Measurements from ENCODE around the gene RASSF5. TPM values are rescaled to one million over a fixed set of nuclear protein-coding genes. Genes with fewer than 3 reads are reported as not detected.
A peak's percentile ranks its signal among the peaks of the same experiment; 100 is the strongest.

RASSF5 gene
- total and polyA plus RNA-seq, 2 of the 13 experiments (the other 11 are each of a cell fraction or from before 2014, with no cell fraction given), result 0.18 to 0.40 TPM

DNA sequence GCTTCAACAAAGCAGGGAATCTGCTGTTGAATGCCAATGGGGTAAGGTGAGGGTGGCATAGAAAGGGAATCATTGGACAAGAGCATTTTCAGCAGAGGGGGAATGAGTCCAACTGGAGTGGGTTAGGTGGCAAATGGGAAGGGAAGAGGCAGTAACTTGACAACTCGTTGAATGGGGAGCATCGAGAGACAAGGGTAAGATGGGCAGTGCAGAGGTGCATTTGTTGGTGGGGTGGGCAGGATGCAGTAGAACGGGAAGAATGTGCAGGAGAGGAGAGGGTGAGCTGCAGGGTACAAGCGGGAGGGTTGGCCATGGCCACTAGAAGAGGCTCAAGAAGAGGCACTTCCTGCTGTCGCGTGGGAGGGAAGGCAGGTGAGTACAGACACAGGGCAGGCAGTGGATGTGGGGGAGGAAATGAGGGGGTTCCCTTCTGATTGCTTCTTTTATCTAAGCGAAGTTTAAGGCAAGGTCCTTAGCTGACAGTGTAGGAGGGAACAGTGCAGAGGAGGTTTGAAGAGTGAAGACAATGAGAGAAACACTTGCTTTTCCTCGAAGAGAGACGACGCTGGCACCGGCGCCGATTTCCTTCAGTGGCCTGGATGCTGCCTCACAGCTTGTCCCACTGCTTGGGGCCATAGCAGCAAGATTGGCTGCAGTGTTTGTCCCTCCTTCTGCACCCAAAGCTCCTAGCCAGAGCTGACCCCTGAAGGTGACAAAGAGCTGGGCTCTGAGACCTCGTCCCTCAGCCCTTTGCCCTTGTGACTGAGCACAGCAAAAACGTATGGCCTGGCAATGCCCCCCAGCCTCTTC lies 40.3 kb upstream of the RASSF5 start:
- no peaks in the 10 kb centered on the region for H3K9me3 ChIP-seq (ENCODE audit: low read length)
- no peak overlapping the region for H2AFZ ChIP-seq (ENCODE audit: low read length)
- no peak for DNase-seq (ENCODE audit: low spot score)
- TF ChIP-seq ELF4 (CRISPR knock-in tag; IDR thresholded peaks at IDR 0.05; ENCODE audit: borderline replicate concordance), result no peak
- no peak for TF ChIP-seq SNRNP70 (IDR thresholded peaks at IDR 0.05; ENCODE audit: low read depth, low read length)
- no peak for TF ChIP-seq GTF2F1 (IDR thresholded peaks at IDR 0.05; ENCODE audit: low read length)
- TF ChIP-seq ZNF772 (CRISPR knock-in tag; IDR thresholded peaks at IDR 0.05), result no peak
- TF ChIP-seq NCOA2 (CRISPR knock-in tag; IDR thresholded peaks at IDR 0.05), result no peak
- no peak for TF ChIP-seq ZSCAN29 (CRISPR knock-in tag; conservative IDR thresholded peaks at IDR 0.05)
- TF ChIP-seq SALL2 (CRISPR knock-in tag; IDR thresholded peaks at IDR 0.05), result no peak
- TF ChIP-seq NR2F1 (CRISPR knock-in tag; IDR thresholded peaks at IDR 0.05), result no peak
- TF ChIP-seq CEBPB (IDR thresholded peaks at IDR 0.05; ENCODE audit: borderline replicate concordance, low read depth, low read length), result no peak
- TF ChIP-seq ATF7 (IDR thresholded peaks at IDR 0.05), result no peak
- no peak for TF ChIP-seq ATF7 (CRISPR knock-in tag; IDR thresholded peaks at IDR 0.05)
- no peak for TF ChIP-seq REXO4 (CRISPR knock-in tag; IDR thresholded peaks at IDR 0.05; ENCODE audit: borderline replicate concordance)
- no peak for TF ChIP-seq AHR (CRISPR knock-in tag; IDR thresholded peaks at IDR 0.05)
- no peak for TF ChIP-seq ZMYM3 (CRISPR knock-in tag; IDR thresholded peaks at IDR 0.05)
- TF ChIP-seq MAFK (conservative IDR thresholded peaks at IDR 0.05 in 1 of 2, IDR thresholded peaks at IDR 0.05 in 1 of 2; ENCODE audit: low read length in 2 of 2), result no peak
- TF ChIP-seq, protein P1, sequence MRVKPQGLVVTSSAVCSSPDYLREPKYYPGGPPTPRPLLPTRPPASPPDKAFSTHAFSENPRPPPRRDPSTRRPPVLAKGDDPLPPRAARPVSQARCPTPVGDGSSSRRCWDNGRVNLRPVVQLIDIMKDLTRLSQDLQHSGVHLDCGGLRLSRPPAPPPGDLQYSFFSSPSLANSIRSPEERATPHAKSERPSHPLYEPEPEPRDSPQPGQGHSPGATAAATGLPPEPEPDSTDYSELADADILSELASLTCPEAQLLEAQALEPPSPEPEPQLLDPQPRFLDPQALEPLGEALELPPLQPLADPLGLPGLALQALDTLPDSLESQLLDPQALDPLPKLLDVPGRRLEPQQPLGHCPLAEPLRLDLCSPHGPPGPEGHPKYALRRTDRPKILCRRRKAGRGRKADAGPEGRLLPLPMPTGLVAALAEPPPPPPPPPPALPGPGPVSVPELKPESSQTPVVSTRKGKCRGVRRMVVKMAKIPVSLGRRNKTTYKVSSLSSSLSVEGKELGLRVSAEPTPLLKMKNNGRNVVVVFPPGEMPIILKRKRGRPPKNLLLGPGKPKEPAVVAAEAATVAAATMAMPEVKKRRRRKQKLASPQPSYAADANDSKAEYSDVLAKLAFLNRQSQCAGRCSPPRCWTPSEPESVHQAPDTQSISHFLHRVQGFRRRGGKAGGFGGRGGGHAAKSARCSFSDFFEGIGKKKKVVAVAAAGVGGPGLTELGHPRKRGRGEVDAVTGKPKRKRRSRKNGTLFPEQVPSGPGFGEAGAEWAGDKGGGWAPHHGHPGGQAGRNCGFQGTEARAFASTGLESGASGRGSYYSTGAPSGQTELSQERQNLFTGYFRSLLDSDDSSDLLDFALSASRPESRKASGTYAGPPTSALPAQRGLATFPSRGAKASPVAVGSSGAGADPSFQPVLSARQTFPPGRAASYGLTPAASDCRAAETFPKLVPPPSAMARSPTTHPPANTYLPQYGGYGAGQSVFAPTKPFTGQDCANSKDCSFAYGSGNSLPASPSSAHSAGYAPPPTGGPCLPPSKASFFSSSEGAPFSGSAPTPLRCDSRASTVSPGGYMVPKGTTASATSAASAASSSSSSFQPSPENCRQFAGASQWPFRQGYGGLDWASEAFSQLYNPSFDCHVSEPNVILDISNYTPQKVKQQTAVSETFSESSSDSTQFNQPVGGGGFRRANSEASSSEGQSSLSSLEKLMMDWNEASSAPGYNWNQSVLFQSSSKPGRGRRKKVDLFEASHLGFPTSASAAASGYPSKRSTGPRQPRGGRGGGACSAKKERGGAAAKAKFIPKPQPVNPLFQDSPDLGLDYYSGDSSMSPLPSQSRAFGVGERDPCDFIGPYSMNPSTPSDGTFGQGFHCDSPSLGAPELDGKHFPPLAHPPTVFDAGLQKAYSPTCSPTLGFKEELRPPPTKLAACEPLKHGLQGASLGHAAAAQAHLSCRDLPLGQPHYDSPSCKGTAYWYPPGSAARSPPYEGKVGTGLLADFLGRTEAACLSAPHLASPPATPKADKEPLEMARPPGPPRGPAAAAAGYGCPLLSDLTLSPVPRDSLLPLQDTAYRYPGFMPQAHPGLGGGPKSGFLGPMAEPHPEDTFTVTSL (CRISPR knock-in tag; IDR thresholded peaks at IDR 0.05; ENCODE audit: borderline replicate concordance), result no peak
- no peak for TF ChIP-seq MED8 (CRISPR knock-in tag; IDR thresholded peaks at IDR 0.05; ENCODE audit: insufficient replicate concordance)
- no peak for TF ChIP-seq XBP1 (CRISPR knock-in tag; IDR thresholded peaks at IDR 0.05)
- no peak for TF ChIP-seq KLF9 (CRISPR knock-in tag; IDR thresholded peaks at IDR 0.05; ENCODE audit: low read depth)
- in situ Hi-C loops (cut with HindIII; ENCODE audit: extremely low pct_ligation_motif_present, low pct_unique_long_range_greater_than_20kb) (no loop called here), intact Hi-C loops (cut with micrococcal nuclease; ENCODE audit: unreplicated experiment) (no loop called here)
- no peaks in the 10 kb centered on the region for H3K27me3 ChIP-seq (ENCODE audit: control insufficient read depth in 1 of 2, insufficient read depth in 2 of 2, low read length in 2 of 2)
- H4K20me1 ChIP-seq (ENCODE audit: insufficient read depth, low read length), result no peaks in the 10 kb centered on the region; the same call in 1 of the 2 replicates
- H3K36me3 ChIP-seq (replicated peaks in 1 of 2; ENCODE audit: control insufficient read depth in 1 of 2, insufficient read depth in 2 of 2, low read length in 2 of 2), result no peaks in the 10 kb centered on the region; a peak in 2 of 5 replicates
- no peak overlapping the region for H3K27ac ChIP-seq (ENCODE audit: extremely low read length, insufficient read depth, low read length)
- no peak for ATAC-seq
- BruUV-seq (replicated peaks), result no TSS peak
- WGBS (ENCODE audit: low lambda C conversion rate), result 68% methylated on average over 14 of the region's 15 CpGs
- no peak overlapping the region for H3K9ac ChIP-seq (ENCODE audit: insufficient read depth, low read depth, low read length)
- H3K79me2 ChIP-seq (ENCODE audit: insufficient read depth, low read length), result no peaks in the 10 kb centered on the region
- no peak overlapping the region for H3K4me3 ChIP-seq (replicated peaks in 1 of 3; ENCODE audit: insufficient read depth in 1 of 3, low read depth in 2 of 3, low read length in 3 of 3)
- H3K4me2 ChIP-seq (ENCODE audit: low read depth, low read length), result peak overlapping the region; percentile 9; the same call in 1 of the 2 replicates
- CTCF ChIA-PET (ENCODE audit: low intra/inter-chr PET ratio, low total read pairs), result no interaction called here
- FAIRE-seq, result no peak
- H3K4me1 ChIP-seq (ENCODE audit: insufficient read depth, low read length), result peaks cover 41% of the 10 kb centered on the region
- POLR2A ChIA-PET, result interaction anchor here (0.7 to 0.9 kb wide), 2 partner anchors 16 to 145 kb away, joined by 3 read pairs; partner anchors contain the start of gene EIF2D
